Mesendoderm (in vitro differentiated cells): ENCODE data around the gene FADS3.

Experiments
- DNase-seq: peaks from one replicate; pipeline ENCODE4 v3.0.0; 2013
- H2AK5ac ChIP-seq: 2 replicates; pipeline ENCODE4 v1.6.1; 2013; ENCODE audit warnings: low read length, inconsistent platforms
- H2BK120ac ChIP-seq: 2 replicates; pipeline ENCODE4 v1.6.1; 2013; ENCODE audit warnings: low read depth, mild to moderate bottlenecking, low read length, moderate library complexity, mixed read lengths
- H2BK15ac ChIP-seq: replicated peaks from 2 replicates; pipeline ENCODE4 v1.6.1; 2013; ENCODE audit warnings: low read depth, mild to moderate bottlenecking, moderate library complexity
- H2BK5ac ChIP-seq: 2 replicates; pipeline ENCODE4 v1.6.1; 2013; ENCODE audit warnings: low read length, inconsistent platforms
- H3K18ac ChIP-seq: 2 replicates; pipeline ENCODE4 v1.6.1; 2013; ENCODE audit warnings: mild to moderate bottlenecking, low read length, mixed read lengths
- H3K23ac ChIP-seq: one replicate; pipeline ENCODE4 v1.6.1; 2013; ENCODE audit warnings: low read length
- H3K27ac ChIP-seq: 2 replicates; pipeline ENCODE4 v1.5.1; 2013; ENCODE audit warnings: low read depth, mild to moderate bottlenecking, inconsistent platforms, low read length, moderate library complexity
- H3K27me3 ChIP-seq: 2 replicates; pipeline ENCODE4 v1.6.1; 2013; ENCODE audit warnings: low read length, control low read depth, mild to moderate bottlenecking, inconsistent platforms; ENCODE audit not compliant: insufficient read depth, poor library complexity
- H3K36me3 ChIP-seq: 2 replicates; pipeline ENCODE4 v1.6.1; 2013; ENCODE audit warnings: low read length, inconsistent platforms; ENCODE audit not compliant: control insufficient read depth, insufficient read depth
- H3K4ac ChIP-seq: one replicate; pipeline ENCODE4 v1.6.1; 2013; ENCODE audit warnings: low read depth, mild to moderate bottlenecking, low read length, moderate library complexity
- H3K4me1 ChIP-seq: 2 replicates; pipeline ENCODE4 v1.6.1; 2013; ENCODE audit warnings: low read depth, low read length, inconsistent platforms; ENCODE audit not compliant: control insufficient read depth
- H3K4me2 ChIP-seq: 2 replicates; pipeline ENCODE4 v1.6.1; 2013; ENCODE audit warnings: low read length
- H3K4me3 ChIP-seq: 2 replicates; pipeline ENCODE4 v1.5.1; 2013; ENCODE audit warnings: mild to moderate bottlenecking, low read length
- H3K56ac ChIP-seq: one replicate; pipeline ENCODE4 v1.6.1; 2013; ENCODE audit warnings: low read length
- H3K79me1 ChIP-seq: 2 replicates; pipeline ENCODE4 v1.6.1; 2013; ENCODE audit warnings: low read length, inconsistent platforms
- H3K79me2 ChIP-seq: 2 replicates; pipeline ENCODE4 v1.6.1; 2013; ENCODE audit warnings: mild to moderate bottlenecking, low read length; ENCODE audit not compliant: control insufficient read depth, insufficient read depth
- H3K9ac ChIP-seq: 2 replicates; pipeline ENCODE4 v1.6.1; 2013; ENCODE audit warnings: low read length, inconsistent platforms
- H4K5ac ChIP-seq: one replicate; pipeline ENCODE4 v1.6.1; 2013; ENCODE audit warnings: low read length
- H4K8ac ChIP-seq: one replicate; pipeline ENCODE4 v1.6.1; 2013; ENCODE audit warnings: low read depth, mild to moderate bottlenecking, control low read depth, low read length, moderate library complexity
- WGBS: extraction: QIAGEN DNeasy Blood & Tissue Kit; methylation state at CpG from one replicate; pipeline ENCODE4 v1.1.7; 2013; ENCODE audit warnings: low lambda C conversion rate, missing lambda C conversion rate; ENCODE audit not compliant: insufficient coverage; ENCODE audit errors: extremely low coverage; 5-methylcytosine and 5-hydroxymethylcytosine counted together

The FADS3 gene

GRCh38 chr11:61916737-61917333 is 25.5 kb upstream of the FADS3 start:
- no peaks in the 10 kb centered on the region for H3K27me3 ChIP-seq
- H3K4ac ChIP-seq = no peak overlapping the region
- no peak for DNase-seq
- H3K23ac ChIP-seq = no peak overlapping the region
- H3K18ac ChIP-seq = peak overlapping the region; percentile 12
- H2AK5ac ChIP-seq = no peak overlapping the region
- H4K8ac ChIP-seq = no peak overlapping the region
- peaks cover 2% of the 10 kb centered on the region for H3K4me1 ChIP-seq
- no CpG with 5 or more reads among the region's 32 CpGs for WGBS
- peak overlapping the region; percentile 63 for H3K9ac ChIP-seq
- H4K5ac ChIP-seq = no peak overlapping the region
- no peaks in the 10 kb centered on the region for H3K79me2 ChIP-seq
- H3K56ac ChIP-seq = peak overlapping the region; percentile 81
- no peak overlapping the region for H2BK15ac ChIP-seq
- peak overlapping the region; percentile 54 for H3K4me2 ChIP-seq
- H3K79me1 ChIP-seq = no peaks in the 10 kb centered on the region
- H3K27ac ChIP-seq = no peak overlapping the region
- H3K4me3 ChIP-seq = peak overlapping the region; percentile 12
- no peaks in the 10 kb centered on the region for H3K36me3 ChIP-seq
- H2BK120ac ChIP-seq = no peak overlapping the region
- no peak overlapping the region for H2BK5ac ChIP-seq

GRCh38 chr11:61914471-61915171 is 23.3 kb upstream of the FADS3 start:
- H3K79me2 ChIP-seq = no peaks in the 10 kb centered on the region
- no peak overlapping the region for H3K27ac ChIP-seq
- H3K56ac ChIP-seq = no peak overlapping the region
- no peak overlapping the region for H2BK15ac ChIP-seq
- no peak overlapping the region for H4K8ac ChIP-seq
- H2BK5ac ChIP-seq = no peak overlapping the region
- no peak overlapping the region for H3K9ac ChIP-seq
- H3K79me1 ChIP-seq = no peaks in the 10 kb centered on the region
- no peaks in the 10 kb centered on the region for H3K27me3 ChIP-seq
- no peak overlapping the region for H4K5ac ChIP-seq
- no peak overlapping the region for H3K4ac ChIP-seq
- no peak overlapping the region for H3K4me2 ChIP-seq
- WGBS = no CpG with 5 or more reads among the region's 7 CpGs
- peaks cover 2% of the 10 kb centered on the region for H3K4me1 ChIP-seq
- DNase-seq = no peak
- no peak overlapping the region for H2AK5ac ChIP-seq
- no peak overlapping the region for H3K18ac ChIP-seq
- no peak overlapping the region for H3K23ac ChIP-seq
- no peak overlapping the region for H3K4me3 ChIP-seq
- no peak overlapping the region for H2BK120ac ChIP-seq
- no peaks in the 10 kb centered on the region for H3K36me3 ChIP-seq

GRCh38 chr11:61913699-61914395 is 22.5 kb upstream of the FADS3 start:
- no peak overlapping the region for H4K5ac ChIP-seq
- no peaks in the 10 kb centered on the region for H3K79me1 ChIP-seq
- no peaks in the 10 kb centered on the region for H3K79me2 ChIP-seq
- H3K4me3 ChIP-seq = no peak overlapping the region
- H3K23ac ChIP-seq = no peak overlapping the region
- no peak overlapping the region for H2AK5ac ChIP-seq
- H3K4ac ChIP-seq = no peak overlapping the region
- H4K8ac ChIP-seq = no peak overlapping the region
- H2BK5ac ChIP-seq = no peak overlapping the region
- no peak overlapping the region for H2BK120ac ChIP-seq
- DNase-seq = no peak
- H2BK15ac ChIP-seq = no peak overlapping the region
- no peaks in the 10 kb centered on the region for H3K27me3 ChIP-seq
- no CpG with 5 or more reads among the region's 8 CpGs for WGBS
- H3K4me1 ChIP-seq = peaks cover 6% of the 10 kb centered on the region
- no peak overlapping the region for H3K27ac ChIP-seq
- no peak overlapping the region for H3K4me2 ChIP-seq
- no peak overlapping the region for H3K9ac ChIP-seq
- H3K36me3 ChIP-seq = no peaks in the 10 kb centered on the region
- H3K56ac ChIP-seq = no peak overlapping the region
- H3K18ac ChIP-seq = no peak overlapping the region

- Histone ChIP-seq H3K4ac (no peak overlapping the region), H3K23ac (no peak overlapping the region), H3K79me2 (no peaks in the 10 kb centered on the region), H2BK120ac (no peak overlapping the region), H3K4me1 (peaks cover 11% of the 10 kb centered on the region), H3K27me3 (no peaks in the 10 kb centered on the region), H2AK5ac (no peak overlapping the region), H3K9ac (no peak overlapping the region), H2BK5ac (no peak overlapping the region), H4K5ac (no peak overlapping the region), H3K4me2 (no peak overlapping the region), H4K8ac (no peak overlapping the region), H3K27ac (no peak overlapping the region), H3K36me3 (no peaks in the 10 kb centered on the region), H3K79me1 (no peaks in the 10 kb centered on the region), H3K18ac (no peak overlapping the region), H3K4me3 (no peak overlapping the region), H2BK15ac (no peak overlapping the region), H3K56ac (no peak overlapping the region)
- WGBS = no CpG with 5 or more reads among the region's 18 CpGs
- DNase-seq = no peak
Measured at GRCh38 chr11:61912991-61913698, 21.8 kb upstream of the FADS3 start.

- no peak overlapping the region for H4K5ac ChIP-seq
- H2BK15ac ChIP-seq = no peak overlapping the region
- no peak overlapping the region for H2BK5ac ChIP-seq
- no peak overlapping the region for H3K18ac ChIP-seq
- no peak overlapping the region for H3K27ac ChIP-seq
- H3K4me3 ChIP-seq = no peak overlapping the region
- no peak overlapping the region for H4K8ac ChIP-seq
- H3K79me1 ChIP-seq = no peaks in the 10 kb centered on the region
- whole genome bisulfite sequencing = no CpG with 5 or more reads among the region's 6 CpGs
- no peak for DNase-seq
- H3K23ac ChIP-seq = no peak overlapping the region
- no peak overlapping the region for H3K56ac ChIP-seq
- no peak overlapping the region for H2AK5ac ChIP-seq
- no peak overlapping the region for H3K4ac ChIP-seq
- H3K79me2 ChIP-seq = no peaks in the 10 kb centered on the region
- H3K4me2 ChIP-seq = no peak overlapping the region
- no peak overlapping the region for H3K9ac ChIP-seq
- no peaks in the 10 kb centered on the region for H3K27me3 ChIP-seq
- H2BK120ac ChIP-seq = no peak overlapping the region
- peaks cover 10% of the 10 kb centered on the region for H3K4me1 ChIP-seq
- no peaks in the 10 kb centered on the region for H3K36me3 ChIP-seq
Measured at GRCh38 chr11:61912530-61912898, 21.2 kb upstream of the FADS3 start.
